Activated T-helper 1 cell treated with Interleukin-2 at 50 U/mL for 16 hours (primary cell): ENCODE data around the gene DHX15.

Experiments used
- DNase-seq: peaks from one replicate; pipeline ENCODE4 v3.0.0-alpha.2; 2020; ENCODE audit warnings: low read depth

Gene DHX15

GRCh38 chr4:24482871-24483270 lies 101.5 kb downstream of the DHX15 start:
- no peak for DNase-seq

GRCh38 chr4:24477919-24478318 lies 106.4 kb downstream of the DHX15 start:
- no peak for DNase-seq
